Heart left ventricle (tissue), 16 donors: Measurements from ENCODE around the gene ATXN1. TPM values are rescaled to one million over a fixed set of nuclear protein-coding genes. Genes with fewer than 3 reads are reported as not detected.

ENCODE experiments used
- ATAC-seq, 4 donors: fragments of 200-7000 bp; cut with Tn5 transposase; one replicate each; pipeline ENCODE4 v1.9.1; 2020 to 2022; ENCODE audit warnings: moderate library complexity in 4 of 4, mild to moderate bottlenecking in 3 of 4, moderate number of reproducible peaks in 1 of 4
- DNase-seq, 5 donors: peaks; one replicate each; pipeline ENCODE4 v3.0.0-alpha.2; 2020
- H3K27ac ChIP-seq, 12 donors: fragments of 200-600 bp; sonication (generic) in 4 of 12; one replicate each; pipeline versions ENCODE4 v1.5.0 to v1.8.0; 2016 to 2022; ENCODE audit warnings: mild to moderate bottlenecking in 2 of 12
- H3K27me3 ChIP-seq, 9 donors: fragments of 200-600 bp; sonication (generic) in 2 of 9; one replicate each; pipeline versions ENCODE4 v1.5.1 to v1.8.0; 2016 to 2022; ENCODE audit warnings: mild to moderate bottlenecking in 3 of 9
- H3K36me3 ChIP-seq, 9 donors: fragments of 200-600 bp; sonication (generic) in 2 of 9; one replicate each; pipeline versions ENCODE4 v1.5.0 to v1.8.0; 2018 to 2022; ENCODE audit warnings: mild to moderate bottlenecking in 2 of 9
- H3K4me1 ChIP-seq, 12 donors: fragments of 200-600 bp; sonication (generic) in 4 of 12; one replicate each; pipeline versions ENCODE4 v1.5.0 to v1.8.0; 2016 to 2022; ENCODE audit warnings: mild to moderate bottlenecking in 3 of 12
- H3K4me3 ChIP-seq, 12 donors: fragments of 200-600 bp; sonication (generic) in 4 of 12; one replicate each; pipeline versions ENCODE4 v1.5.0 to v1.8.0; 2017 to 2022; ENCODE audit warnings: mild to moderate bottlenecking in 9 of 12, moderate library complexity in 4 of 12
- H3K9me3 ChIP-seq, 12 donors: fragments of 200-600 bp; sonication (generic) in 4 of 12; one replicate each; pipeline versions ENCODE4 v1.5.0 to v1.8.0; 2016 to 2022; ENCODE audit warnings: mild to moderate bottlenecking in 1 of 12
- CTCF ChIP-seq, 12 donors: fragments of 200-600 bp; sonication (generic) in 4 of 12; IDR thresholded peaks; one replicate each; pipeline versions ENCODE4 v1.5.0 to v1.8.0; 2018 to 2022; ENCODE audit warnings: antibody characterized with exemption in 12 of 12, mild to moderate bottlenecking in 5 of 12
- POLR2A ChIP-seq, 2 donors: fragments of 450-650 bp; IDR thresholded peaks; one replicate each; pipeline ENCODE4 v1.6.1; 2017; ENCODE audit warnings: antibody characterized with exemption in 2 of 2, mild to moderate bottlenecking in 2 of 2, moderate library complexity in 2 of 2
- WGBS, 4 donors: extraction: QIAGEN DNeasy Blood & Tissue Kit in 2 of 4; methylation state at CpG; one replicate each; pipeline versions ENCODE4 v1.1.5 to v1.1.7; 2013 to 2018; 5-methylcytosine and 5-hydroxymethylcytosine counted together
- intact Hi-C, 10 donors: fragments of 100-400 bp; cut with DNase I; formaldehyde crosslinking; loops; one replicate each; pipeline versions ENCODE4 v1.11.1 to v1.14.2; 2022
- polyA plus RNA-seq, 2 donors: library from polyadenylated mRNA; stranded (reverse); fragments of 200-250 nt; gene quantifications; one replicate each; pipeline ENCODE4 v1.2.3, GENCODE V29; 2013
- total RNA-seq, 9 donors: library from RNA; depleted of rRNA in 2 of 9; stranded (reverse); fragments of >200 nt in 2 of 9; fragmentation: NEBNext Ultra II Directional in 3 of 9; extraction: Animal tissue kit (Norgen Biotek cat#: 25700) in 3 of 9; gene quantifications; one replicate each; pipeline versions ENCODE4 v1.1.0 to v1.2.4, GENCODE V29; 2016 to 2023
- donor health status: ischemic (EF 13 %, LVEDD 7.1; RV severe dilation, severe dysfunction).
- donor health status: healthy with polysubstance abuse.
- donor health status: DM: no; HTN: yes; CAD: no.
- donor health status: DM: no; HTN: no; CAD: no.
- donor health status: ischemic (EF 25% LVEDD 6.9; RV normal size, moderate dysfunction).
- donor health status: ischemic (EF 25% LVEDD 5.7; RV mildly dilated, moderate dysfunction).
- donor health status: healthy.
- donor health status: DM: yes; HTN: yes; CAD: no.
- donor health status: ischemic (EF 35%, LVEDD 5.7; RV mildly dilated, moderate dysfunction).
- donor health status: nonischemic (EF 11% LVEDD 7.7; RV severe dilation, severe dysfunction).
- donor health status: DM: yes; HTN: yes; CAD: no.
- donor health status: PGD.
- donor health status: ischemic (EF 29% LVEDD 5.4; RV normal size, mild dysfunction).
- donor health status: nonischemic (EF 23%, LVEDD 6.1; RV moderate dilation, normal function).

ATXN1 gene
- total and polyA plus RNA-seq, 11 donors, result 8.7 to 51.8 (median 36.0) TPM

DNA sequence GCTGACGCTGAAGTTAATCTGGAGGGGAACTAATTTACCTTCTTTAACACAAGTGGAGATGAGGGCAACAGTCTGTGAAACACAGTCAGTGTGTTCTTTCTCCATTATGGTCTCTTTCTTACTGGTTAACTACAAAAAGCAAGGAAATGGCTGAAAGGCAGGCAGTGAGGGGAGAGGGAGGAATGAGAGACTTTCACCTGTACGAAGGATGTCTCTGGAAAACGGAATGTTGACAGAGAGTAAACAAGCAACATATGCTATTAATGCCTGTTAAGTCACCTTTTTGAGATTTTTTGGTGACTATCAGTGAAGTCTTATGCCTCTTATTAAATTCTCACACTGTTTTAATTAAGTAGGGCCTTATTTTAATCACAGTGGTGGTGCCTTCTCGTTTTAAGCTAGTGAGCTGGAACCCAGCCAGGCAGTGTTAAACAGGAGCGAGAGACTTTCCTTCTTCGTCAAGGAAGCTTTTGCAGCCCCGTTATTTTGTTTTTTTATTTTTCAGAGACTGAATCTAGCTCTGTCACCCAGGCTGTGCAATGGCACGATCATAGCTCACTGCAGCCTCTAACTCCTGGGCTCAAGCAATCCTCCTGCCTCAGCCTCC lies 165.6 kb downstream of the ATXN1 start:
- Histone ChIP-seq H3K4me1 (peaks cover 0 to 32% (median 0%) of the 10 kb centered on the region in 12 donors), H3K27ac (no peak overlapping the region), H3K36me3 (peaks cover 0 to 3% (median 0%) of the 10 kb centered on the region in 9 donors), H3K4me3 (no peak overlapping the region), H3K27me3 (no peaks in the 10 kb centered on the region), H3K9me3 (no peaks in the 10 kb centered on the region)
- TF ChIP-seq POLR2A (IDR thresholded peaks at IDR 0.05), result no peak
- TF ChIP-seq CTCF (IDR thresholded peaks at IDR 0.05), result no peak
- intact Hi-C loops, result no loop called here
- no peak for ATAC-seq
- DNase-seq, result no peak
- WGBS, 4 donors, result 76 to 86% (median 84%) methylated on average over 8 of the region's 8 CpGs

- peaks cover 0 to 32% (median 0%) of the 10 kb centered on the region in 12 donors for H3K4me1 ChIP-seq
- H3K36me3 ChIP-seq, result peaks cover 0 to 3% (median 0%) of the 10 kb centered on the region in 9 donors
- no peaks in the 10 kb centered on the region for H3K9me3 ChIP-seq
- TF ChIP-seq POLR2A (IDR thresholded peaks at IDR 0.05) (no peak), CTCF (IDR thresholded peaks at IDR 0.05) (no peak)
- ATAC-seq (no peak), DNase-seq (no peak)
- H3K27ac ChIP-seq, result no peak overlapping the region
- 89 to 93% (median 91%) methylated on average over 5 of the region's 5 CpGs for WGBS, 4 donors
- H3K27me3 ChIP-seq, result no peaks in the 10 kb centered on the region
- intact Hi-C loops, result no loop called here
- H3K4me3 ChIP-seq, result no peak overlapping the region
Observed at GRCh38 chr6:16594849-16595248, 166.4 kb downstream of the ATXN1 start.

GRCh38 chr6:16592223-16592911 lies 168.9 kb downstream of the ATXN1 start:
- ATAC-seq, result no peak
- H3K27ac ChIP-seq, result peak overlapping the region in 3 of 12 donors; percentile 6 to 19 (median 18)

DNA sequence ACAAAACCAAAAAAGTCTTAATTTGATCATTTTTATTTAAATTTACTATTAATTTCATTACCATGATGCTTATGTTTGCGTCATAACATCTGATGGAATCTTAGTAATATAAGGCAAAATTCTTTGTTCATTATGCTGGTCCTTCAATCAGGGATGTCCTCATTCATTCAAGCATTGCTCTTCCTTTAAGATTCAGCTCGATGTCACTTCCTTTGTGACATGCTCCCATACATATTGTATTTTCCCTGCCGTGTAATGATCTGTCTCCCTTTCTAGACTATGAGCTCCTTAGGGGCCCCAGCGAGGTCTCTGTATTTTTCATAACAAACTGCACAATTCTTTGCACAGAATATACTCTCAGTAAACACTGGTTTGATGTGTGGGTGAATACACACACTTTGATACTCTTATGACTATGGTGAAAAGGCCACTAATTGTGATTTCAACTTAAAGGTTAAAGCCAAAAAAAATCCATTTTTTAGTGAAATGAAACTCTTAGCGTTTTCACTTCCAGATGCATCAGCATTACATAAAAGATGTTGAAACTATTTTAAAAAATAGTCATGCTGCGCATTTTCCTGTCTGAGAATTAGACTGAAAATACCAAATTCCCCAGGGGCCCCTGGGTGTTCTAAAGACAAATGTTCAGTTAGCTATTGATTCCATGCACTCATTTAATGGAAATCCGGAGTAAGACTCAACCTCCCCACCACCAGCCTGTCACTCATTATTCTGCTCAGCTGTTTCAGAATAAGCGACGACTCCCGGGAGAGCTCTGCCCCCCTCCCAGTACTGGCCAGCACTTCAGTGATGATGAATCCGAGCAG lies 169.7 kb downstream of the ATXN1 start:
- no peaks in the 10 kb centered on the region for H3K27me3 ChIP-seq
- DNase-seq (no peak), ATAC-seq (no peak)
- TF ChIP-seq POLR2A (IDR thresholded peaks at IDR 0.05), result no peak
- TF ChIP-seq CTCF (IDR thresholded peaks at IDR 0.05), result no peak
- H3K9me3 ChIP-seq, result no peaks in the 10 kb centered on the region
- WGBS, 4 donors, result 75 to 85% (median 78%) methylated on average over 11 of the region's 11 CpGs
- intact Hi-C loops, result no loop called here
- H3K4me1 ChIP-seq, result peaks cover 0 to 36% (median 0%) of the 10 kb centered on the region in 12 donors
- H3K4me3 ChIP-seq, result no peak overlapping the region
- peaks cover 0 to 3% (median 0%) of the 10 kb centered on the region in 9 donors for H3K36me3 ChIP-seq
- H3K27ac ChIP-seq, result peak overlapping the region in 3 of 12 donors; percentile 6 to 19 (median 18)

More at GRCh38 chr6:16592223-16592911, 168.9 kb downstream of the ATXN1 start:
- Histone ChIP-seq H3K27me3 (no peaks in the 10 kb centered on the region), H3K4me1 (peaks cover 0 to 36% (median 0%) of the 10 kb centered on the region in 12 donors), H3K36me3 (peaks cover 0 to 3% (median 0%) of the 10 kb centered on the region in 9 donors), H3K9me3 (no peaks in the 10 kb centered on the region), H3K4me3 (no peak overlapping the region)
- no peak for TF ChIP-seq POLR2A (IDR thresholded peaks at IDR 0.05)
- WGBS, 4 donors, result 91 to 99% (median 92%) methylated on average over 12 of the region's 12 CpGs
- no peak for DNase-seq
- intact Hi-C loops, result no loop called here
